SH-SY5Y (cell line): Measurements from ENCODE around the gene ATP5MC2.

Source experiments
- GATA2 ChIP-seq: IDR thresholded peaks from 2 replicates; pipeline ENCODE4 v1.6.1; 2011; ENCODE audit warnings: mild to moderate bottlenecking, low read depth, low read length
- GATA3 ChIP-seq: IDR thresholded peaks from 2 replicates; pipeline ENCODE4 v1.6.1; 2011; ENCODE audit warnings: low read depth, mild to moderate bottlenecking, low read length, moderate library complexity

DNA sequence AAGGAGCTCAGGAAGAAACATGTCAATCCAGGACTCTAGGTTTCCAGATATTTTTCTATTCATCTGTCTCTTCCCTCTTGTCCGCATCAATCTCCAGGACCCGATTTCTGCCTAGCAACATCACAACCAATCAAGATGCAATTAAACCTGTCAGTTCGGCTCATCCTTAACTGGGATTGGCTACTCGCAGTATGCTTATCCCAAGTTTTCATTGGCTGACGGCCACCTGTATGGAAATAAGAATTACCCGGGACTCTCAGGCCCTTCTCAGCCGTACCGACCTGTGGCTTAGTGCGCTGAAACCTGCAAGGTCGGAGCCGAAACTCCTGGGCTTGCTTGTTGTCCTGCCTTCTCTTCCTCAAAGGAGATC is 20.4 kb upstream of the ATP5MC2 start:
- TF ChIP-seq GATA3 (no peak), GATA2 (no peak)
